ENCODE measurements around the gene FAM3D. TPM values are rescaled to one million over a fixed set of nuclear protein-coding genes. Genes with fewer than 3 reads are reported as not detected.

Gene FAM3D
- total and polyA plus RNA-seq, 9 of the 15 experiments (the other 6 are each of a cell fraction or from before 2014, with no cell fraction given), result not detected

DNA sequence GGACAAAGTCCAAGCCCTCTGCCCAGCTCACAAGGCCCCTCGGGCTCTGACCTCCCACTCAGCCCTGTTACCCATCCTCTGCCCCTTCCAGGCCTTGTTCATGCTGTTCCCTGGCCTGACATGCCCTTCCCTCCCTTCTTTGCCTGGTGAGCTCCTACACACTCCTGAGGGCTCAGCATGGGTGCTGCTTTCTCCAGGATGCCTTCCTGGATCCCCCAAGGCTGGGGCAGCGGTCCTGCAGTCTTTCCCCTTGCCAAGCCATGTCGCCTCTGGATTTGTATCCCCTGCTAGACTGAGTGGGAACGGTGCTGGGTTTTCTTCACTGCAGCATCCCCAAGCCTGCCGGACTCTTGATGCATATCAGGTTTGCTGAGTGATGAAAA lies 35.9 kb downstream of the FAM3D start:
- no peak for ATAC-seq
- BruUV-seq (replicated peaks), result no TSS peak
- H3K9ac ChIP-seq (ENCODE audit: insufficient read depth in 1 of 2, low read depth in 2 of 2, low read length in 2 of 2), result no peak overlapping the region
- H3K4me2 ChIP-seq (ENCODE audit: insufficient read depth, low read length), result no peak overlapping the region
- H3K36me3 ChIP-seq (ENCODE audit: control insufficient read depth, insufficient read depth, low read length), result no peaks in the 10 kb centered on the region
- no peaks in the 10 kb centered on the region for H3K9me3 ChIP-seq (replicated peaks; ENCODE audit: control insufficient read depth, insufficient read depth, low read depth, low read length)
- H3K4me1 ChIP-seq (replicated peaks in 1 of 2; ENCODE audit: control insufficient read depth in 2 of 2, insufficient read depth in 2 of 2, low read length in 2 of 2), result peaks cover 0 to 3% of the 10 kb centered on the region in 2 experiments; a peak in 1 of 5 replicates
- no peaks in the 10 kb centered on the region; the same call in 1 of the 2 replicates for H4K20me1 ChIP-seq (replicated peaks; ENCODE audit: control insufficient read depth, insufficient read depth, low read length)
- no peak for TF ChIP-seq PHF21A (IDR thresholded peaks at IDR 0.05; ENCODE audit: borderline replicate concordance, low read depth)
- TF ChIP-seq ZFP36 (IDR thresholded peaks at IDR 0.05; ENCODE audit: low read depth, low read length, partially characterized antibody), result peak; percentile 24
- intact Hi-C loops (cut with micrococcal nuclease), result loop anchor here (1.0 to 10.0 kb wide), 4 partner anchors 62 to 443 kb away; partner anchors contain the start of genes HTD2 and RPP14
- in situ Hi-C loops (cut with MboI), result no loop called here
- H3K27ac ChIP-seq (ENCODE audit: extremely low read depth, low read depth, low read length), result no peak overlapping the region
- ChIA-PET CTCF (ENCODE audit: low intra/inter-chr PET ratio) (interaction anchor here (1.1 kb wide), 1 partner anchor 62 kb away, joined by 4 read pairs; no protein-coding TSS in a partner anchor), POLR2A (interaction anchor here (0.7 kb wide), 1 partner anchor 325 kb away, joined by 3 read pairs; the partner anchor contains the start of gene RPP14)
- H2AFZ ChIP-seq (ENCODE audit: low read depth, low read length), result no peak overlapping the region
- no peaks in the 10 kb centered on the region for H3K79me2 ChIP-seq (ENCODE audit: control insufficient read depth, insufficient read depth, low read length)
- no peak overlapping the region for H3K4me3 ChIP-seq
- no peak for FAIRE-seq
- H3K27me3 ChIP-seq (ENCODE audit: control insufficient read depth in 2 of 2, insufficient read depth in 2 of 2, low read length in 2 of 2), result peaks cover 5 to 49% of the 10 kb centered on the region in 2 experiments; a peak in 4 of 5 replicates
- DNase-seq (ENCODE audit: extremely low read depth in 1 of 4, low spot score in 3 of 4), result no peak
- 6% methylated on average over 5 of the region's 5 CpGs for WGBS (ENCODE audit: insufficient coverage, low coverage, missing lambda C conversion rate)
- no peaks in the 10 kb centered on the region for H3K9me1 ChIP-seq (ENCODE audit: control insufficient read depth, insufficient read depth, low read length)

- ATAC-seq (peak; percentile 90), FAIRE-seq (peak; percentile 77), DNase-seq (ENCODE audit: extremely low read depth in 1 of 4, low spot score in 3 of 4) (peak; percentile 62 to 73 (median 68))
- no peaks in the 10 kb centered on the region; the same call in 1 of the 2 replicates for H4K20me1 ChIP-seq (replicated peaks; ENCODE audit: control insufficient read depth, insufficient read depth, low read length)
- H3K4me2 ChIP-seq (ENCODE audit: insufficient read depth, low read length), result no peak overlapping the region
- no peaks in the 10 kb centered on the region for H3K9me3 ChIP-seq (replicated peaks; ENCODE audit: control insufficient read depth, insufficient read depth, low read depth, low read length)
- H3K4me1 ChIP-seq (replicated peaks in 1 of 2; ENCODE audit: control insufficient read depth in 2 of 2, insufficient read depth in 2 of 2, low read length in 2 of 2), result peaks cover 0 to 3% of the 10 kb centered on the region in 2 experiments; a peak in 1 of 5 replicates
- H3K9me1 ChIP-seq (ENCODE audit: control insufficient read depth, insufficient read depth, low read length), result no peaks in the 10 kb centered on the region
- POLR2A ChIA-PET, result interaction anchor here (0.6 to 0.7 kb wide), 2 partner anchors 324 to 794 kb away, joined by 3 to 6 read pairs; partner anchors contain the start of gene RPP14
- WGBS (ENCODE audit: insufficient coverage, low coverage, missing lambda C conversion rate), result under 1% methylated on average over 9 of the region's 9 CpGs
- no peak overlapping the region for H3K27ac ChIP-seq (ENCODE audit: extremely low read depth, low read depth, low read length)
- H3K36me3 ChIP-seq (ENCODE audit: control insufficient read depth, insufficient read depth, low read length), result no peaks in the 10 kb centered on the region
- intact Hi-C loops (cut with micrococcal nuclease), result loop anchor here (1.0 to 10.0 kb wide), 4 partner anchors 62 to 443 kb away; partner anchors contain the start of genes HTD2 and RPP14
- in situ Hi-C loops (cut with MboI), result no loop called here
- no peak overlapping the region for H2AFZ ChIP-seq (ENCODE audit: low read depth, low read length)
- CTCF ChIA-PET (ENCODE audit: low intra/inter-chr PET ratio), result interaction anchor here (0.7 to 1.1 kb wide), 3 partner anchors 61 to 442 kb away, joined by 3 to 4 read pairs (median 3); no protein-coding TSS in a partner anchor
- no peak overlapping the region for H3K4me3 ChIP-seq
- peaks cover 5 to 48% of the 10 kb centered on the region in 2 experiments; a peak in 4 of 5 replicates for H3K27me3 ChIP-seq (ENCODE audit: control insufficient read depth in 2 of 2, insufficient read depth in 2 of 2, low read length in 2 of 2)
- H3K79me2 ChIP-seq (ENCODE audit: control insufficient read depth, insufficient read depth, low read length), result no peaks in the 10 kb centered on the region
- H3K9ac ChIP-seq (ENCODE audit: insufficient read depth in 1 of 2, low read depth in 2 of 2, low read length in 2 of 2), result no peak overlapping the region
- no TSS peak for BruUV-seq (replicated peaks)
- no peak for TF ChIP-seq ZBED1 (IDR thresholded peaks at IDR 0.05)
- TF ChIP-seq, protein P1, sequence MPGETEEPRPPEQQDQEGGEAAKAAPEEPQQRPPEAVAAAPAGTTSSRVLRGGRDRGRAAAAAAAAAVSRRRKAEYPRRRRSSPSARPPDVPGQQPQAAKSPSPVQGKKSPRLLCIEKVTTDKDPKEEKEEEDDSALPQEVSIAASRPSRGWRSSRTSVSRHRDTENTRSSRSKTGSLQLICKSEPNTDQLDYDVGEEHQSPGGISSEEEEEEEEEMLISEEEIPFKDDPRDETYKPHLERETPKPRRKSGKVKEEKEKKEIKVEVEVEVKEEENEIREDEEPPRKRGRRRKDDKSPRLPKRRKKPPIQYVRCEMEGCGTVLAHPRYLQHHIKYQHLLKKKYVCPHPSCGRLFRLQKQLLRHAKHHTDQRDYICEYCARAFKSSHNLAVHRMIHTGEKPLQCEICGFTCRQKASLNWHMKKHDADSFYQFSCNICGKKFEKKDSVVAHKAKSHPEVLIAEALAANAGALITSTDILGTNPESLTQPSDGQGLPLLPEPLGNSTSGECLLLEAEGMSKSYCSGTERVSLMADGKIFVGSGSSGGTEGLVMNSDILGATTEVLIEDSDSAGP (CRISPR knock-in tag; IDR thresholded peaks at IDR 0.05), result no peak
- TF ChIP-seq SMC3 (conservative IDR thresholded peaks at IDR 0.05; ENCODE audit: insufficient read depth, low read depth, low read length), result peak; percentile 69
- TF ChIP-seq, protein P2, sequence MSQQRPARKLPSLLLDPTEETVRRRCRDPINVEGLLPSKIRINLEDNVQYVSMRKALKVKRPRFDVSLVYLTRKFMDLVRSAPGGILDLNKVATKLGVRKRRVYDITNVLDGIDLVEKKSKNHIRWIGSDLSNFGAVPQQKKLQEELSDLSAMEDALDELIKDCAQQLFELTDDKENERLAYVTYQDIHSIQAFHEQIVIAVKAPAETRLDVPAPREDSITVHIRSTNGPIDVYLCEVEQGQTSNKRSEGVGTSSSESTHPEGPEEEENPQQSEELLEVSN (IDR thresholded peaks at IDR 0.05; ENCODE audit: borderline replicate concordance in 1 of 2, extremely low read depth in 1 of 2, insufficient read depth in 1 of 2, insufficient read length in 1 of 2, low read depth in 1 of 2, low read length in 1 of 2, poor library complexity in 1 of 2, severe bottlenecking in 1 of 2), result no peak
- TF ChIP-seq, protein P3, sequence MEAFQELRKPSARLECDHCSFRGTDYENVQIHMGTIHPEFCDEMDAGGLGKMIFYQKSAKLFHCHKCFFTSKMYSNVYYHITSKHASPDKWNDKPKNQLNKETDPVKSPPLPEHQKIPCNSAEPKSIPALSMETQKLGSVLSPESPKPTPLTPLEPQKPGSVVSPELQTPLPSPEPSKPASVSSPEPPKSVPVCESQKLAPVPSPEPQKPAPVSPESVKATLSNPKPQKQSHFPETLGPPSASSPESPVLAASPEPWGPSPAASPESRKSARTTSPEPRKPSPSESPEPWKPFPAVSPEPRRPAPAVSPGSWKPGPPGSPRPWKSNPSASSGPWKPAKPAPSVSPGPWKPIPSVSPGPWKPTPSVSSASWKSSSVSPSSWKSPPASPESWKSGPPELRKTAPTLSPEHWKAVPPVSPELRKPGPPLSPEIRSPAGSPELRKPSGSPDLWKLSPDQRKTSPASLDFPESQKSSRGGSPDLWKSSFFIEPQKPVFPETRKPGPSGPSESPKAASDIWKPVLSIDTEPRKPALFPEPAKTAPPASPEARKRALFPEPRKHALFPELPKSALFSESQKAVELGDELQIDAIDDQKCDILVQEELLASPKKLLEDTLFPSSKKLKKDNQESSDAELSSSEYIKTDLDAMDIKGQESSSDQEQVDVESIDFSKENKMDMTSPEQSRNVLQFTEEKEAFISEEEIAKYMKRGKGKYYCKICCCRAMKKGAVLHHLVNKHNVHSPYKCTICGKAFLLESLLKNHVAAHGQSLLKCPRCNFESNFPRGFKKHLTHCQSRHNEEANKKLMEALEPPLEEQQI (IDR thresholded peaks at IDR 0.05), result no peak
- no peak for TF ChIP-seq MTA3 (IDR thresholded peaks at IDR 0.05; ENCODE audit: borderline replicate concordance)
Measured at GRCh38 chr3:58630076-58630709, 36.4 kb downstream of the FAM3D start.

All from K562 (cell line).